ENCODE results near the gene ZNF132. TPM values are rescaled to one million over a fixed set of nuclear protein-coding genes. Genes with fewer than 3 reads are reported as not detected.

ZNF132 gene
- total and polyA plus RNA-seq, 9 of the 15 experiments (the other 6 are each of a cell fraction or from before 2014, with no cell fraction given) = 0.03 to 0.42 (median 0.10) TPM; not detected in 5

- peak; percentile 35 for TF ChIP-seq SMAD1 (IDR thresholded peaks at IDR 0.05; ENCODE audit: low read depth, low read length, partially characterized antibody)
- peak; percentile 81 for TF ChIP-seq E2F3 (CRISPR knock-in tag; IDR thresholded peaks at IDR 0.05)
- peak; percentile 78 for TF ChIP-seq EGR1 (conservative IDR thresholded peaks at IDR 0.05)
- TF ChIP-seq NONO (IDR thresholded peaks at IDR 0.05; ENCODE audit: low read depth in 2 of 2, low read length in 1 of 2) = peak in 1 of 2 experiments; percentile 69; a peak in 1 of 4 replicates
- no peak for TF ChIP-seq SLC30A9 (CRISPR knock-in tag; IDR thresholded peaks at IDR 0.05)
- 0 out of 2 replicates have a peak, but pooled peaks have one; percentile 4 for TF ChIP-seq SOX6 (IDR thresholded peaks at IDR 0.05)
- peak; percentile 59 for TF ChIP-seq CTBP1 (IDR thresholded peaks at IDR 0.05; ENCODE audit: borderline replicate concordance)
- TF ChIP-seq FOXK2 (conservative IDR thresholded peaks at IDR 0.05 in 1 of 2, IDR thresholded peaks at IDR 0.05 in 1 of 2; ENCODE audit: low read depth in 2 of 2) = peak in 1 of 2 experiments; percentile 59; a peak in 1 of 4 replicates
- no peak for TF ChIP-seq ZBTB33 (CRISPR knock-in tag; IDR thresholded peaks at IDR 0.05)
- no peak for TF ChIP-seq ZNF764 (CRISPR knock-in tag; IDR thresholded peaks at IDR 0.05; ENCODE audit: low read depth)
- no peak for TF ChIP-seq ZNF395 (CRISPR knock-in tag; IDR thresholded peaks at IDR 0.05)
- TF ChIP-seq BCLAF1 (IDR thresholded peaks at IDR 0.05; ENCODE audit: borderline replicate concordance in 1 of 2, control insufficient read depth in 1 of 2, low read depth in 2 of 2, low read length in 1 of 2) = no peak
- peak; percentile 91 for TF ChIP-seq PKNOX1 (IDR thresholded peaks at IDR 0.05)
- no peak for TF ChIP-seq FOXK1 (CRISPR knock-in tag; IDR thresholded peaks at IDR 0.05; ENCODE audit: borderline replicate concordance)
- peak in 1 of 2 experiments; percentile 79 for TF ChIP-seq E2F6 (IDR thresholded peaks at IDR 0.05; ENCODE audit: borderline replicate concordance in 1 of 2, extremely low read depth in 1 of 2, insufficient read depth in 1 of 2, insufficient read length in 1 of 2, low read depth in 1 of 2, low read length in 1 of 2, poor library complexity in 1 of 2, severe bottlenecking in 1 of 2)
- no peak for TF ChIP-seq BRD4 (IDR thresholded peaks at IDR 0.05)
- TF ChIP-seq TBP (optimal IDR thresholded peaks at IDR 0.05; ENCODE audit: low read depth, low read length) = peak; percentile 44
- TF ChIP-seq ADNP (tag; IDR thresholded peaks at IDR 0.05) = no peak
Observed at GRCh38 chr19:58451358-58452101, 11.6 kb upstream of the ZNF132 start, which contains the start of gene ZNF324B (continued).

All from K562 (cell line).